MM.1S (cell line): ENCODE measurements around the gene ARHGAP31.

Source experiments
- DNase-seq: peaks from one replicate; pipeline ENCODE4 v3.0.0-alpha.2; 2015
- H2AFZ ChIP-seq: fragments of 300-600 bp; sonication (generic); 2 replicates; pipeline ENCODE4 v1.6.0; 2016; ENCODE audit warnings: antibody characterized with exemption, low read length
- H3F3A ChIP-seq: fragments of 300-600 bp; sonication (generic); 2 replicates; pipeline ENCODE4 v1.6.1; 2016; ENCODE audit warnings: mild to moderate bottlenecking, antibody characterized with exemption, low read length, moderate library complexity, mixed read lengths; ENCODE audit not compliant: insufficient read depth
- H3K27ac ChIP-seq: fragments of 300-600 bp; sonication (generic); 2 replicates; pipeline ENCODE4 v1.5.1; 2016; ENCODE audit warnings: mild to moderate bottlenecking, low read length
- H3K27me3 ChIP-seq: fragments of 300-600 bp; sonication (generic); replicated peaks from 2 replicates; pipeline ENCODE4 v1.6.0; 2016; ENCODE audit warnings: low read length; ENCODE audit not compliant: insufficient read depth
- H3K36me3 ChIP-seq: fragments of 300-600 bp; sonication (generic); replicated peaks from 2 replicates; pipeline ENCODE4 v1.6.1; 2016; ENCODE audit warnings: mild to moderate bottlenecking, low read length, mixed read lengths; ENCODE audit not compliant: insufficient read depth
- H3K4me1 ChIP-seq: fragments of 300-600 bp; sonication (generic); 2 replicates; pipeline ENCODE4 v1.6.1; 2016; ENCODE audit warnings: low read length, mixed read lengths
- H3K4me2 ChIP-seq: fragments of 300-600 bp; sonication (generic); 2 replicates; pipeline ENCODE4 v1.6.0; 2016; ENCODE audit warnings: low read depth, low read length
- H3K4me3 ChIP-seq: fragments of 300-600 bp; sonication (generic); 2 replicates; pipeline ENCODE4 v1.5.1; 2016; ENCODE audit warnings: low read length, mixed read lengths
- H3K79me2 ChIP-seq: fragments of 300-600 bp; sonication (generic); 2 replicates; pipeline ENCODE4 v1.6.1; 2016; ENCODE audit warnings: mixed run types, low read length, mixed read lengths
- H3K9ac ChIP-seq: fragments of 300-600 bp; sonication (generic); 2 replicates; pipeline ENCODE4 v1.6.1; 2016; ENCODE audit warnings: low read length, mixed read lengths
- H3K9me2 ChIP-seq: fragments of 300-600 bp; sonication (generic); replicated peaks from 2 replicates; pipeline ENCODE4 v1.6.1; 2016; ENCODE audit warnings: mild to moderate bottlenecking, low read length, mixed read lengths; ENCODE audit not compliant: insufficient read depth
- H3K9me3 ChIP-seq: fragments of 300-600 bp; sonication (generic); replicated peaks from 2 replicates; pipeline ENCODE4 v1.6.1; 2016; ENCODE audit warnings: mild to moderate bottlenecking, low read length, mixed read lengths; ENCODE audit not compliant: insufficient read depth
- H4K20me1 ChIP-seq: fragments of 300-600 bp; sonication (generic); 2 replicates; pipeline ENCODE4 v1.6.1; 2016; ENCODE audit warnings: mild to moderate bottlenecking, low read length, moderate library complexity, mixed read lengths; ENCODE audit not compliant: insufficient read depth
- EZH2 ChIP-seq: fragments of 300-600 bp; sonication (generic); optimal IDR thresholded peaks from 2 replicates; pipeline ENCODE3; 2017; ENCODE audit warnings: low read depth, mild to moderate bottlenecking, antibody characterized with exemption, low read length, mixed read lengths
- EZH2phosphoT487 ChIP-seq: fragments of 300-600 bp; sonication (generic); IDR thresholded peaks from 2 replicates; pipeline ENCODE4 v1.6.1; 2018; ENCODE audit warnings: antibody characterized with exemption, low read length
- TF ChIP-seq, protein P1 (sequence below): fragments of 300-600 bp; sonication (generic); IDR thresholded peaks from 2 replicates; pipeline ENCODE4 v1.5.1; 2016; ENCODE audit warnings: antibody characterized with exemption, low read length, mixed read lengths

Gene ARHGAP31

DNA sequence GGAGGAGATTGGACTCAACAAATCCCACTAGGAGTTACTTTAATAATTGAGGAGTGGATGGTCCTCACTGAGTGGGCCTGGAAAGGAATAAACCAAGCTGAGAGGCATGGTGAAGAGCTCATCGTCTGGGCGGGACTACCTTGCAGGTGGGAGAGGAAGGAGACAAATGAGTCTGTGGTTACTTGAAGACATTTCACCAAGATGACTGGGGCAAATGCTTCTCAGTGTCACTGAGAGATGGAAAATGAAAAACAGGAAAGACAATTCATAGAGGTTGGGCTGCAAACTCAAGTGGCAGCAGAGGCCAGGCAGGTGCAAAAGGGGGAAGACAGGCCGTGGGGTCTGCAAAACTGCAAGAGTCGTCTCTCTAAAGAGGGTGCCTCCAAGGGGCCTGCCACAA, 1.5 kb upstream of the ARHGAP31 start:
- H3K27me3 ChIP-seq: no peaks in the 10 kb centered on the region
- no peaks in the 10 kb centered on the region for H3K36me3 ChIP-seq
- H3K4me2 ChIP-seq: peak overlapping the region; percentile 94
- H3K79me2 ChIP-seq: peaks cover 24% of the 10 kb centered on the region
- peak overlapping the region; percentile 96; the same call in 1 of the 2 replicates for H3K27ac ChIP-seq
- peak; percentile 66 for DNase-seq
- H3F3A ChIP-seq: peaks cover 36% of the 10 kb centered on the region
- H3K9me3 ChIP-seq: no peaks in the 10 kb centered on the region
- peaks cover 39% of the 10 kb centered on the region for H3K4me1 ChIP-seq
- H3K9me2 ChIP-seq: no peaks in the 10 kb centered on the region
- no peaks in the 10 kb centered on the region for H4K20me1 ChIP-seq
- no peak for TF ChIP-seq EZH2
- TF ChIP-seq EZH2phosphoT487: no peak
- TF ChIP-seq, protein P1, sequence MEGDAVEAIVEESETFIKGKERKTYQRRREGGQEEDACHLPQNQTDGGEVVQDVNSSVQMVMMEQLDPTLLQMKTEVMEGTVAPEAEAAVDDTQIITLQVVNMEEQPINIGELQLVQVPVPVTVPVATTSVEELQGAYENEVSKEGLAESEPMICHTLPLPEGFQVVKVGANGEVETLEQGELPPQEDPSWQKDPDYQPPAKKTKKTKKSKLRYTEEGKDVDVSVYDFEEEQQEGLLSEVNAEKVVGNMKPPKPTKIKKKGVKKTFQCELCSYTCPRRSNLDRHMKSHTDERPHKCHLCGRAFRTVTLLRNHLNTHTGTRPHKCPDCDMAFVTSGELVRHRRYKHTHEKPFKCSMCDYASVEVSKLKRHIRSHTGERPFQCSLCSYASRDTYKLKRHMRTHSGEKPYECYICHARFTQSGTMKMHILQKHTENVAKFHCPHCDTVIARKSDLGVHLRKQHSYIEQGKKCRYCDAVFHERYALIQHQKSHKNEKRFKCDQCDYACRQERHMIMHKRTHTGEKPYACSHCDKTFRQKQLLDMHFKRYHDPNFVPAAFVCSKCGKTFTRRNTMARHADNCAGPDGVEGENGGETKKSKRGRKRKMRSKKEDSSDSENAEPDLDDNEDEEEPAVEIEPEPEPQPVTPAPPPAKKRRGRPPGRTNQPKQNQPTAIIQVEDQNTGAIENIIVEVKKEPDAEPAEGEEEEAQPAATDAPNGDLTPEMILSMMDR: no peak
- H3K9ac ChIP-seq: no peak overlapping the region; the same call in 1 of the 2 replicates
- no peak overlapping the region for H3K4me3 ChIP-seq
- H2AFZ ChIP-seq: peak overlapping the region; percentile 57

DNA sequence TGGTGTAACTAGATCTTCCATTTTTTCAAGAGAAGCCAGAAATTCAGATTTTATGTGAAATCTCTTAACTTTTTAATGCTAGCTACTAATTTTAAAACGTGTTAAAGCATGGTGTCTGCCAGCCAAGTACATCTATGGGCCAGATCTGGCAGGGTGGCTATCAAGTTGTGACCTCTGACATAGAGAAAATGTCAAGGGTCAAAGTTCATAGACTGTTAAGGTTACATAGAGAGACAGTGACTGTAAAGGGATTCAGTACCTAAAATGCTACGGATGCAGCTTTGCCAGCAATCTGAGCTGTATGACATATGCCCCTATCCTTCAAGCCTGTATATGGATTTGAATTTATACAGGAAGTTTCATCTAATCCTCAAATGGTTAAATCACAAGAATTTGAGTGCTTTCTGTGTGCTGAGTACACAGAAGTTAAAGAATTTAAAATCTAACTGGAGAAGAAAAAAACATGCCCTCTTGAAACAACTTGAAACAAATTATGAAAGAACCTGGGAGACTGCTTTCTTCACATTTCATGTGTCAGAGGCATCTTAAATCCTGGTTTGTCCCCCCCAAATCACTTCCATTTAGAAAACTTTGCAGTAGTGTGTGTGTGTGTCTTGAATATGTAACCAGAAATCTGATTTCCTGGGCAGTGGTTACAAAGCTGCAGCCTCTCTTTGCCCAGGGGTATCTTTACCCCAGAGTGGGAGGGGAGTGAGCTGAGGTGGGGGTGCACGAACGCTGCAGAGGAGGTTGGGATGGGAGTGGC, 895 bp upstream of the ARHGAP31 start:
- H3K4me3 ChIP-seq: peak overlapping the region; percentile 83
- no peaks in the 10 kb centered on the region for H3K36me3 ChIP-seq
- peaks cover 36% of the 10 kb centered on the region for H3F3A ChIP-seq
- DNase-seq: no peak
- no peaks in the 10 kb centered on the region for H3K9me2 ChIP-seq
- no peaks in the 10 kb centered on the region for H3K9me3 ChIP-seq
- peaks cover 43% of the 10 kb centered on the region for H3K4me1 ChIP-seq
- no peak for TF ChIP-seq EZH2
- no peak for TF ChIP-seq EZH2phosphoT487
- TF ChIP-seq, protein P1: no peak
- peak overlapping the region; percentile 57 for H2AFZ ChIP-seq
- H4K20me1 ChIP-seq: no peaks in the 10 kb centered on the region
- H3K27me3 ChIP-seq: no peaks in the 10 kb centered on the region
- peak overlapping the region; percentile 85 for H3K9ac ChIP-seq
- H3K27ac ChIP-seq: peak overlapping the region; percentile 96
- H3K79me2 ChIP-seq: peaks cover 30% of the 10 kb centered on the region
- H3K4me2 ChIP-seq: peak overlapping the region; percentile 94

DNA sequence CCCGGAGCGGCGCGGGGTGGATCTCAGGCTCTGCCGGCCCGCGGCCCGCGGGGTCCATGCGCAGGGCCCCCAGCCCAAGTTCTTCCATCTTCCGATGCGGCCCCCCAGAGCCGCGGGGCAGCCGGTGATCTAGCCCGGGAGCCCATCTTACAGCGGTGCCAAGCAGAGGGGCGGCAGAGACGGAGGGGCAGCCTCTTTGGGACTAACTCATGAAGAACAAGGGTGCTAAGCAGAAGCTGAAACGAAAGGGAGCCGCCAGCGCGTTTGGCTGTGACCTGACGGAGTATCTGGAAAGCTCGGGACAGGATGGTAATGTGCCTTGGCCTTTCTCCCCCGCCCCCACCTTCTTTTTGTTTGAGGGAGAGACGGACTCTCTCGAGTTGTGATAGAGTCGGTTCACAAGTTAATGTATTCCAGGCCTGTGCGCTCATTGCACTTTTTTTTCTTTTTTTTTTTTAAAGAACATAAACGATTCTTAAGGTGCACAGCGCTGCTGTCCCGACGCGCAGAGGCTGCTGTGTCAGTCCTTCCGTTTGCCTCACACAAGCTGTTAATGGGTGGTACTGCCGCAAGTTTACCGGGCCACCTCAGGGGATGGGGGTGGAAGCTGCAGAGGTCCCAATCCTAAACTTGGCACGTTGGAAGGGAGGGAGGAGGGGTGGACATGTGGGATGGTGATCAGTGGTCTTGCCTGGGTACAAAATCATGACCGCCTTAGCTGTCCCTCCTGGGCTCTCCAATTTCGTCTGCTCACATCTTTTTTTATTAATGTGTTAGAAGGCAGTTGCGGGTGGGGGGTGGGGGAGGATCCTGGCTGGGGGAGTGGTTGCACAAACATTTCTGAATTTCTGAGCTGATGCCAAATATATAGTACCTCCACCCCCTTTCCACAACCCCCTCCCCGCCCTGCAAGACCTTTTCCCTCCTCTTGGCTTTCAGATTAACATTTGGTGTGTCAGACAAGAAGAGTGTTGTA, 801 bp downstream of the ARHGAP31 start:
- Histone ChIP-seq H3F3A (peaks cover 36% of the 10 kb centered on the region), H3K27me3 (no peaks in the 10 kb centered on the region), H3K79me2 (peaks cover 44% of the 10 kb centered on the region), H2AFZ (peak overlapping the region; percentile 76), H3K4me2 (peak overlapping the region; percentile 94), H3K36me3 (no peaks in the 10 kb centered on the region), H3K4me1 (peaks cover 34% of the 10 kb centered on the region), H3K4me3 (peak overlapping the region; percentile 83), H3K9me3 (no peaks in the 10 kb centered on the region), H3K27ac (peak overlapping the region; percentile 96), H4K20me1 (no peaks in the 10 kb centered on the region), H3K9me2 (no peaks in the 10 kb centered on the region), H3K9ac (peak overlapping the region; percentile 85)
- TF ChIP-seq, protein P1: no peak
- TF ChIP-seq EZH2: no peak
- TF ChIP-seq EZH2phosphoT487: no peak
- DNase-seq: peak; percentile 67
